ENCODE data around the gene ERCC2. TPM values are rescaled to one million over a fixed set of nuclear protein-coding genes. Genes with fewer than 3 reads are reported as not detected.

The ERCC2 gene
- total and polyA plus RNA-seq, 2 of the 4 experiments (the other 2 are of a cell fraction) = 30.6 to 66.5 TPM

GRCh38 chr19:45419895-45420294 is 49.5 kb upstream of the ERCC2 start:
- H3K4ac ChIP-seq (ENCODE audit: low read depth, low read length) = no peak overlapping the region

More at GRCh38 chr19:45419895-45420294, 49.5 kb upstream of the ERCC2 start:
- WGBS, 2 experiments (ENCODE audit: extremely low coverage in 2 of 2, insufficient read length in 1 of 2) = 50% methylated on average over 1 of the region's 3 CpGs; no CpG with 5 or more reads in 1 of the 2 experiments
- Histone ChIP-seq H2AFZ (replicated peaks; ENCODE audit: low read length, poor library complexity) (no peak overlapping the region), H2AK5ac (ENCODE audit: low read depth, low read length) (no peak overlapping the region), H4K5ac (ENCODE audit: low read depth, low read length) (no peak overlapping the region), H3K18ac (ENCODE audit: low read depth, low read length) (no peak overlapping the region), H4K91ac (ENCODE audit: insufficient read depth, low read depth, low read length) (no peak overlapping the region), H3K9me1 (ENCODE audit: insufficient read depth, low read length) (no peaks in the 10 kb centered on the region; the same call in 1 of the 2 replicates), H3K4me2 (ENCODE audit: low read depth, low read length) (no peak overlapping the region), H2BK15ac (ENCODE audit: low read depth, low read length) (no peak overlapping the region), H3K9ac (ENCODE audit: low read depth, low read length) (no peak overlapping the region), H3K4me1 (ENCODE audit: control insufficient read depth, insufficient read depth, low read length) (peaks cover 5% of the 10 kb centered on the region), H3K56ac (ENCODE audit: extremely low read depth, insufficient read depth, low read length) (no peak overlapping the region), H3K79me1 (ENCODE audit: low read depth in 1 of 2, low read length in 2 of 2) (peaks cover 14 to 51% of the 10 kb centered on the region in 2 experiments), H2AK9ac (replicated peaks; ENCODE audit: low read depth, low read length, poor library complexity) (no peak overlapping the region), H3K36me3 (ENCODE audit: control insufficient read depth, insufficient read depth, low read length) (peaks cover 43% of the 10 kb centered on the region), H3K27ac (ENCODE audit: insufficient read depth, low read length) (no peak overlapping the region), H2BK20ac (ENCODE audit: low read depth, low read length) (no peak overlapping the region), H3K4me3 (ENCODE audit: insufficient read depth, low read depth, low read length) (no peak overlapping the region), H3K14ac (replicated peaks; ENCODE audit: low read depth, low read length) (no peak overlapping the region), H3K23ac (ENCODE audit: low read depth, low read length) (no peak overlapping the region), H4K20me1 (ENCODE audit: insufficient read depth, low read length) (no peaks in the 10 kb centered on the region), H2BK120ac (ENCODE audit: low read depth, low read length) (no peak overlapping the region), H3K27me3 (ENCODE audit: control insufficient read depth, insufficient read depth, low read length) (no peaks in the 10 kb centered on the region), H3K9me3 (ENCODE audit: control insufficient read depth, insufficient read depth, low read length) (no peaks in the 10 kb centered on the region), H4K8ac (ENCODE audit: low read depth in 2 of 2, low read length in 2 of 2) (no peak overlapping the region), H2BK5ac (ENCODE audit: low read depth, low read length, poor library complexity, severe bottlenecking) (no peak overlapping the region)
- in situ Hi-C loops (cut with MboI; ENCODE audit: low sequenced_read_pairs) = no loop called here
- no TSS peak for BruUV-seq (replicated peaks)
- CTCF ChIA-PET = no interaction called here
- dilution Hi-C loops (cut with HindIII; ENCODE audit: low sequenced_read_pairs, unreplicated experiment) = no loop called here
- no peak for TF ChIP-seq BHLHE40 (IDR thresholded peaks at IDR 0.05; ENCODE audit: low read depth, low read length)
- ATAC-seq (ENCODE audit: low read depth) = no peak
- POLR2A ChIA-PET (ENCODE audit: unreplicated experiment) = no interaction called here
- no peak for DNase-seq
- intact Hi-C loops (cut with micrococcal nuclease) = no loop called here

Data from IMR-90 (cell line).